Brain microvascular endothelial cell (primary cell): ENCODE results near the gene PACSIN3.
"Not testable (repeated sequence)": the region's sequence is repeated elsewhere in the genome, so short reads cannot be mapped to it uniquely, and the experiment has no call there.

Experiments used
- DNase-seq: peaks from one replicate; pipeline ENCODE4 v3.0.0-alpha.2; 2020
- H3K27ac ChIP-seq: fragments of 250-450 bp; sonication (Bioruptor Pico); 2 replicates; pipeline ENCODE4 v1.5.1; 2020; ENCODE audit warnings: mild to moderate bottlenecking, moderate library complexity
- H3K27me3 ChIP-seq: fragments of 250-450 bp; sonication (Bioruptor Pico); replicated peaks from 2 replicates; pipeline ENCODE4 v1.5.1; 2020; ENCODE audit warnings: mild to moderate bottlenecking
- H3K36me3 ChIP-seq: fragments of 250-450 bp; sonication (Bioruptor Pico); replicated peaks from 2 replicates; pipeline ENCODE4 v1.5.1; 2020; ENCODE audit warnings: mild to moderate bottlenecking
- H3K4me3 ChIP-seq: 2 replicates; pipeline ENCODE4 v1.5.1; 2011; ENCODE audit warnings: low read depth, mild to moderate bottlenecking, control low read depth, low read length, moderate library complexity
- in situ Hi-C: cut with HindIII; loops from 2 replicates; pipeline ENCODE4 v1.10.0; 2017; ENCODE audit warnings: low sequenced_read_pairs, low pct_ligation_motif_present
- TF ChIP-seq, protein P1 (sequence below): IDR thresholded peaks from 2 replicates; pipeline ENCODE4 v1.5.1; 2011; ENCODE audit warnings: low read depth, mild to moderate bottlenecking, moderate library complexity, low read length, control low read depth, inconsistent platforms; ENCODE audit errors: missing control alignments

The PACSIN3 gene

DNA sequence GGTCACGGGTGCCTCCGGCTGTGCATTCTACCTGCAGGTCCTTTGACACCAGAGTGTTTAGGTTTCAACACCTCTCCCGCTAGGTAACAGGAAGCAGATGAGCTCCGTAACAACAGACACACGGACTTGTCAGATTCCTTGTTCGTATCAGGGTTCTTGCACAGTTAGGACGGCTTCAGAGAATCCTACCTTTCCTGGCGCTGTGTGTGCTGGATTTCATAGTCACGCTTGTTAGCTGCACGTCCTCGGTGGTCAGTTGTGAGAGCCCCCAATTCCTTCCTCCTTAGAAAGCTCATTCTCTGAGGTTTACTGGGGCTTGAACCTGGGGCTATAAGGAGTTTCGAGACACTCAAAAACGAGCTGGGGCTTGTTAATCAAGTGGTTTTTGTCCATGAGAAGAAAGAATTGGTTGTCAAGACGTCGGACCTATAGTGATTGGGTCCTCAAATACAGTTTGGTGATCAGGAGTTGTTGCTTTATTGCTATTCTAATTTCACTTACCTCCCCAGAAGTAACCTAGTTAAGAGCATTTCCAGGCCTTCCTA lies 29.2 kb upstream of the PACSIN3 start:
- in situ Hi-C loops = no loop called here
- Histone ChIP-seq H3K36me3 (no peaks in the 10 kb centered on the region), H3K27me3 (no peaks in the 10 kb centered on the region), H3K4me3 (peak overlapping the region; percentile 68), H3K27ac (peak overlapping the region; percentile 59)
- DNase-seq = no peak
- TF ChIP-seq, protein P1, sequence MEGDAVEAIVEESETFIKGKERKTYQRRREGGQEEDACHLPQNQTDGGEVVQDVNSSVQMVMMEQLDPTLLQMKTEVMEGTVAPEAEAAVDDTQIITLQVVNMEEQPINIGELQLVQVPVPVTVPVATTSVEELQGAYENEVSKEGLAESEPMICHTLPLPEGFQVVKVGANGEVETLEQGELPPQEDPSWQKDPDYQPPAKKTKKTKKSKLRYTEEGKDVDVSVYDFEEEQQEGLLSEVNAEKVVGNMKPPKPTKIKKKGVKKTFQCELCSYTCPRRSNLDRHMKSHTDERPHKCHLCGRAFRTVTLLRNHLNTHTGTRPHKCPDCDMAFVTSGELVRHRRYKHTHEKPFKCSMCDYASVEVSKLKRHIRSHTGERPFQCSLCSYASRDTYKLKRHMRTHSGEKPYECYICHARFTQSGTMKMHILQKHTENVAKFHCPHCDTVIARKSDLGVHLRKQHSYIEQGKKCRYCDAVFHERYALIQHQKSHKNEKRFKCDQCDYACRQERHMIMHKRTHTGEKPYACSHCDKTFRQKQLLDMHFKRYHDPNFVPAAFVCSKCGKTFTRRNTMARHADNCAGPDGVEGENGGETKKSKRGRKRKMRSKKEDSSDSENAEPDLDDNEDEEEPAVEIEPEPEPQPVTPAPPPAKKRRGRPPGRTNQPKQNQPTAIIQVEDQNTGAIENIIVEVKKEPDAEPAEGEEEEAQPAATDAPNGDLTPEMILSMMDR = no peak

DNA sequence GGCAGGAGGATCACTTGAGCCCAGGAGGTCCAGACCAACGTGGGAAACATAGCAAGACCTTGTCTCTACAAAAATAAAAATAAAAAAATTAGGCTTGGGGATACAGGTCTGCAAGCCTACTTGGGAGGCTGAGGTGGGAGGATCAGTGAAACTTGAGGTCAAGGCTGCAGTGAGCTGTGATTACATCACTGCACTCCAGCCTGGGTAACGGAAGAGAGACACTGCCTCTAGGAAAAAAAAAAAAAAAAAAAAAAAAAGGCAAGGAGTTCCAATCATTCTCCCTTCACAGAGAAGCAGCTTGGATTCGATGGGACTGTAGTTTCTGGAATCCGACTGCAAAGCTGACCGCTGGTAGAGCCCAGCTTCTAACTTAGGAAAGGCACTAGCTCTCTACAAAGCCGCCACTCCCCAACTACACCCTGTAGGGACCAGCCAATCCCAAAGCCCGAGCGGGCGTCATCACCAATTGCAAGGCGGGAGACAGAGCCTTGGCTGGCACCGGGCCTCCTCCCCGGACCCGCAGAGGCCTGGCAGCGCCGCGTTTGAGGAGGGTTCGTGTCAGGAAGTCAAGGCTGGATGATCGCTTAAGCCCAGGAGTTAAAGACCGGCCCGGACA lies 27.8 kb upstream of the PACSIN3 start:
- H3K4me3 ChIP-seq = peak overlapping the region; percentile 68
- no peaks in the 10 kb centered on the region for H3K36me3 ChIP-seq
- H3K27ac ChIP-seq = peak overlapping the region; percentile 35
- peak; percentile 57 for DNase-seq
- no peaks in the 10 kb centered on the region for H3K27me3 ChIP-seq
- in situ Hi-C loops = no loop called here
- TF ChIP-seq, protein P1 = no peak

DNA sequence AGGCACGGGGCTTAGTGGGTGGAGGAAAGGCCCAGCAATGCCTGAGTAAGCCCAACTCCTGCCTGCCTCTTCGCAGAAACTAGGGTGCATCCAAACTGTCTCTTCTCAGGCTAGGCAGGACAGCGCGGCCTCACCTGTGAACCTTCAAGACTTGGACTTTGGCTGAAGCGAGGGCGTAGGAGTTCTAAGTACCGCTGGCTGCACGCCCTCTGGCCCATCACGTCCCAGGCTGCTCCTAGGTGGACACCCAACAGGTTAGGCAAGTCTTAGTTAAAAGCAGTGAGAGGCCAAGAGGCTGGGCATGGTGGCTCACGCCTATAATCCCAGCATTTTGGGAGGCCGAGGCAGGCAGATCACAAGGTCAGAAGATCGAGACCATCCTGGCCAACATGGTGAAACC lies 26.7 kb upstream of the PACSIN3 start:
- H3K27me3 ChIP-seq = no peaks in the 10 kb centered on the region
- TF ChIP-seq, protein P1 = no peak
- DNase-seq = no peak
- H3K27ac ChIP-seq = no peak overlapping the region
- no peaks in the 10 kb centered on the region for H3K36me3 ChIP-seq
- H3K4me3 ChIP-seq = no peak overlapping the region
- in situ Hi-C loops = no loop called here

DNA sequence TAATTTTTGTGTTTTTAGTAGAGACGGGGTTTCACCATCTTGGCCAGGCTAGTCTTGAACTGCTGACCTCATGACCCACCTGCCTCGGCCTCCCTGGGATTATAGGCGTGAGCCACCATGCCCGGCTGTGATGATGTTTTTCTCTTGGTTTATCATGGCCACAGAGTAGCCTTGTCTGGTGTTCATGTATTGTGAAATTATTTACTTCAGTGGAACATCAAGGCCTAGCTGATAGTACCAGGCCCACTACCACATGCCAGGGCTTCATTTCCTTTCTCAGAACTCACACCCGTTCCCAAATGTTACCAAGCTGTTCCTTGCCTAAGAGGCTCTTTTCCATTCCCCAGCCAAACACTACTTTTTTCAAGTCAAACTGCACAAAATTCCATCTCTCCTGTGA lies 22.4 kb upstream of the PACSIN3 start:
- Histone ChIP-seq H3K27ac (no peak overlapping the region), H3K36me3 (no peaks in the 10 kb centered on the region), H3K4me3 (no peak overlapping the region), H3K27me3 (no peaks in the 10 kb centered on the region)
- DNase-seq = no peak
- TF ChIP-seq, protein P1 = no peak
- in situ Hi-C loops = no loop called here

DNA sequence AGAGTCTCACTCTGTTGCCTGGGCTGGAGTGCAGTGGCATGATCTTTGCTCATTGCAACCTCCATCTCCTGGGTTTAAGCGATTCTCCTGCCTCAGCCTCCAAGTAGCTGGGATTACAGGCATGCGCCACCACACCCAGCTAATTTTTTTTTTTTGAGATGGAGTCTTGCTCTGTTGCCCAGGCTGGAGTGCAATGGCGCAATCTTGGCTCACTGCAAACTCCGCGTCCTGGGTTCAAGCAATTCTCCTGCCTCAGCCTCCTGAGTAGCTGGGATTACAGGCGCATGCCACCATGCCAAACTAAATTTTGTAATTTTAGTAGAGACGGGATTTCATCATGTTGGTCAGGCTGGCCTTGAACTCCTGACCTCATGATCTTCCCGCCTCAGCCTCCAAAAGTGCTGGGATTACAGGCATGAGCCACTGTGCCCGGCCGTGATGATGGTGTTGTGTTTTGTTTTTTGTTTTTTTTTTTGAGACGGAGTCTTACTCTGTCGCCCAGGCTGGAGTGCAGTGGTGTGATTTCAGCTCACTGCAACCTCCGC lies 21.8 kb upstream of the PACSIN3 start:
- H3K4me3 ChIP-seq, in situ Hi-C loops, DNase-seq, H3K27ac ChIP-seq, H3K36me3 ChIP-seq, H3K27me3 ChIP-seq: not testable (repeated sequence)

DNA sequence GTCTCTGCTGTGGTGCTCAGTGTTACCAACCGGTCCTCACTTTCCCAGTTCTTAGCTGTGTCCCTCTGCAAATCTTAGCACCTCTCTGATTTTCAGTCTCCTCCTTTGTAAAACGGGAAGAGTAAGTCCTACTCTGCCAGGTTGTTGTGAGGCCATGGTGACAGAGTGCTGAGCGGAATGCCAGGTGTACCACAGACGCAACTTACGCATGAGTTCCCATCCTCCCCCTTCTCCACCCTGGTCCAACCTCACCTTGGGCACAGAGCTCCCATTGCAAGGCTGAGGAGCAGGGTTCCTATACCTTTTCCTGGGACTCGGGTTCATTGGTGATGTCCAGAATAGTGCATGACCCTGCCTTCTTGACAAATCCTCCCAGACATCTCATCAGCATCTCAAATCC lies 21.2 kb upstream of the PACSIN3 start:
- no peak overlapping the region for H3K27ac ChIP-seq
- H3K36me3 ChIP-seq = no peaks in the 10 kb centered on the region
- H3K4me3 ChIP-seq = no peak overlapping the region
- in situ Hi-C loops = no loop called here
- TF ChIP-seq, protein P1 = no peak
- no peak for DNase-seq
- no peaks in the 10 kb centered on the region for H3K27me3 ChIP-seq

DNA sequence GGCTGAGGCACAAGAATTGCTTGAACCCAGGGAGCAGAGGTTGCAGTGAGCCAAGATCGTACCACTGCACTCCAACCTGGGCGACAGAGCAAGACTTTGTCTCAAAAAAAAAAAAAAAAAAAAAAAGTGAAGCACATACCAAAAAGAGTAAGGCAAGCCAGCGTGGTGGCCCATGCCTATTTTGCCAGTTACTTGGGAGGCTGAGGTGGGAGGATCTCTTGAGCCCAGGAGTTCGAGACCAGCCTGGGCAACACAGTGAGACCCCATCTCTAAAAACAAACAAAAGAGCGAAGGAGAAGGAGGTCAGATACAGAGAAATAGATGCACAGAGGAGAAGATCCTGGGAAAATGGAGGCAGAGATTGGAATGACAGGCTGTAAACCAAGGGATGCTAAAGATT lies 20.3 kb upstream of the PACSIN3 start:
- H3K27ac ChIP-seq, H3K4me3 ChIP-seq, in situ Hi-C loops, DNase-seq, H3K27me3 ChIP-seq, H3K36me3 ChIP-seq: not testable (repeated sequence)
